DOHH2 (cell line): Measurements from ENCODE around the gene PCDHA10.
A peak's percentile ranks its signal among the peaks of the same experiment; 100 is the strongest.

Source experiments
- H3F3A ChIP-seq: fragments of 200-600 bp; sonication (generic), shearing (Covaris generic); 2 replicates; pipeline ENCODE4 v1.6.0; 2016; ENCODE audit warnings: antibody characterized with exemption, mild to moderate bottlenecking; ENCODE audit not compliant: control insufficient read depth, insufficient read depth
- H3K27ac ChIP-seq: fragments of 200-600 bp; sonication (generic); 2 replicates; pipeline ENCODE4 v1.5.1; 2014; ENCODE audit warnings: low read depth, mild to moderate bottlenecking, low read length, moderate library complexity
- H3K27me3 ChIP-seq: fragments of 200-600 bp; sonication (generic); 2 replicates; pipeline ENCODE4 v1.6.1; 2014; ENCODE audit warnings: mild to moderate bottlenecking, low read length, mixed read lengths; ENCODE audit not compliant: control insufficient read depth
- H3K36me3 ChIP-seq: fragments of 200-600 bp; sonication (generic); 2 replicates; pipeline ENCODE4 v1.6.1; 2014; ENCODE audit warnings: mild to moderate bottlenecking, low read length, moderate library complexity, mixed read lengths; ENCODE audit not compliant: control insufficient read depth
- H3K4me1 ChIP-seq: fragments of 200-600 bp; sonication (generic); 2 replicates; pipeline ENCODE4 v1.6.1; 2014; ENCODE audit warnings: mild to moderate bottlenecking, low read length, mixed read lengths; ENCODE audit not compliant: control insufficient read depth
- H3K4me2 ChIP-seq: fragments of 200-600 bp; sonication (generic); 2 replicates; pipeline ENCODE4 v1.6.0; 2014; ENCODE audit warnings: mild to moderate bottlenecking, low read length, moderate library complexity
- H3K4me3 ChIP-seq: fragments of 200-600 bp; sonication (generic); 2 replicates; pipeline ENCODE4 v1.5.1; 2014; ENCODE audit warnings: mild to moderate bottlenecking, low read length, mixed read lengths
- H3K79me2 ChIP-seq: fragments of 200-600 bp; sonication (generic); 2 replicates; pipeline ENCODE4 v1.6.1; 2014; ENCODE audit warnings: mild to moderate bottlenecking, low read length, mixed read lengths; ENCODE audit not compliant: control insufficient read depth
- H3K9me2 ChIP-seq: fragments of 200-600 bp; sonication (generic); replicated peaks from 2 replicates; pipeline ENCODE4 v1.6.1; 2014; ENCODE audit warnings: mild to moderate bottlenecking, low read length, mixed read lengths; ENCODE audit not compliant: control insufficient read depth
- H3K9me3 ChIP-seq: fragments of 200-600 bp; sonication (generic); 2 replicates; pipeline ENCODE4 v1.6.1; 2014; ENCODE audit warnings: antibody characterized with exemption, low read length, mixed read lengths; ENCODE audit not compliant: control insufficient read depth, insufficient read depth
- H4K20me1 ChIP-seq: fragments of 200-600 bp; sonication (generic); 2 replicates; pipeline ENCODE4 v1.6.0; 2014; ENCODE audit warnings: low read depth, mild to moderate bottlenecking, antibody characterized with exemption, low read length, moderate library complexity; ENCODE audit not compliant: control insufficient read depth, insufficient read depth
- CTCF ChIP-seq: fragments of 200-600 bp; sonication (generic); IDR thresholded peaks from one replicate; pipeline ENCODE4 v1.5.1; 2014; ENCODE audit warnings: antibody characterized with exemption, mild to moderate bottlenecking, low read depth, low read length; ENCODE audit not compliant: poor library complexity, severe bottlenecking
- EZH2phosphoT487 ChIP-seq: fragments of 200-600 bp; sonication (generic); IDR thresholded peaks from 2 replicates; pipeline ENCODE4 v1.6.1; 2017; ENCODE audit warnings: borderline replicate concordance, mild to moderate bottlenecking, antibody characterized with exemption, low read length, moderate library complexity, mixed read lengths

PCDHA10 gene

GRCh38 chr5:140868721-140869554 is 13.2 kb downstream of the PCDHA10 start, which contains the start of gene PCDHA11:
Gene PCDHA11, plus strand, starts transcription at chr5:140868957. Its CDS starts 147 bp downstream, at chr5:140869104.
- Histone ChIP-seq H3F3A (no peaks in the 10 kb centered on the region), H3K9me3 (no peaks in the 10 kb centered on the region), H3K4me3 (no peak within 1 kb of the TSS), H3K4me2 (no peak within 1 kb of the TSS), H3K27me3 (0 out of 2 replicates have a peak, but pooled peaks cover 2% of the 10 kb centered on the region), H3K27ac (no peak within 1 kb of the TSS), H3K4me1 (no peaks in the 10 kb centered on the region), H4K20me1 (no peaks in the 10 kb centered on the region), H3K9me2 (no peaks in the 10 kb centered on the region), H3K36me3 (no peaks in the 10 kb centered on the region), H3K79me2 (no peaks in the 10 kb centered on the region)
- TF ChIP-seq EZH2phosphoT487 (no peak), CTCF (peak; percentile 19)

- Histone ChIP-seq H3K4me2 (no peak overlapping the region), H4K20me1 (no peaks in the 10 kb centered on the region), H3K27me3 (0 out of 2 replicates have a peak, but pooled peaks cover 2% of the 10 kb centered on the region), H3K36me3 (no peaks in the 10 kb centered on the region), H3F3A (no peaks in the 10 kb centered on the region), H3K9me2 (no peaks in the 10 kb centered on the region), H3K9me3 (no peaks in the 10 kb centered on the region), H3K79me2 (no peaks in the 10 kb centered on the region), H3K4me1 (no peaks in the 10 kb centered on the region), H3K4me3 (no peak overlapping the region), H3K27ac (no peak overlapping the region)
- TF ChIP-seq EZH2phosphoT487 (no peak), CTCF (no peak)
Measured at GRCh38 chr5:140869555-140869886, 13.8 kb downstream of the PCDHA10 start.

- Histone ChIP-seq H3K4me3 (no peak overlapping the region), H3K4me2 (no peak overlapping the region), H3K27ac (no peak overlapping the region), H3K4me1 (no peaks in the 10 kb centered on the region), H3K9me2 (no peaks in the 10 kb centered on the region), H3K9me3 (no peaks in the 10 kb centered on the region), H3K27me3 (0 out of 2 replicates have a peak, but pooled peaks cover 2% of the 10 kb centered on the region), H3K36me3 (no peaks in the 10 kb centered on the region), H3K79me2 (no peaks in the 10 kb centered on the region), H3F3A (no peaks in the 10 kb centered on the region), H4K20me1 (no peaks in the 10 kb centered on the region)
- TF ChIP-seq CTCF (no peak), EZH2phosphoT487 (no peak)
Measured at GRCh38 chr5:140870221-140871201, 14.8 kb downstream of the PCDHA10 start.
